Effector CD8-positive, alpha-beta T cell (primary cell): ENCODE measurements around the gene SH2B3.
"Not testable (repeated sequence)": the region's sequence is repeated elsewhere in the genome, so short reads cannot be mapped to it uniquely, and the experiment has no call there.

Experiments used
- DNase-seq: peaks from one replicate; lab custom pipeline; 2025; lab: John Stamatoyannopoulos, UW

The SH2B3 gene

GRCh38 chr12:111387747-111388323 lies 17.9 kb upstream of the SH2B3 start:
- DNase-seq, result no peak

- no peak for DNase-seq
Measured at GRCh38 chr12:111389635-111390034, 16.1 kb upstream of the SH2B3 start.

- DNase-seq, result no peak
Measured at GRCh38 chr12:111390910-111391309, 14.8 kb upstream of the SH2B3 start.

- no peak for DNase-seq
Measured at GRCh38 chr12:111393700-111394300, 11.9 kb upstream of the SH2B3 start.

GRCh38 chr12:111394480-111394879 lies 11.2 kb upstream of the SH2B3 start:
- no peak for DNase-seq

- no peak for DNase-seq
Measured at GRCh38 chr12:111395336-111396187, 10.2 kb upstream of the SH2B3 start.

- DNase-seq, result not testable (repeated sequence)
Measured at GRCh38 chr12:111396271-111396670, 9.5 kb upstream of the SH2B3 start.

GRCh38 chr12:111396726-111397445 lies 8.8 kb upstream of the SH2B3 start:
- DNase-seq, result peak; percentile 83

GRCh38 chr12:111398530-111398929 lies 7.2 kb upstream of the SH2B3 start:
- no peak for DNase-seq

- not testable (repeated sequence) for DNase-seq
Measured at GRCh38 chr12:111399741-111400404, 5.8 kb upstream of the SH2B3 start.

- no peak for DNase-seq
Measured at GRCh38 chr12:111401167-111401605, 4.5 kb upstream of the SH2B3 start.

GRCh38 chr12:111402490-111402824 lies 3.3 kb upstream of the SH2B3 start:
- DNase-seq, result not testable (repeated sequence)

GRCh38 chr12:111404362-111405148 lies 1.2 kb upstream of the SH2B3 start:
- peak; percentile 26 for DNase-seq

- DNase-seq, result peak; percentile 99
Measured at GRCh38 chr12:111405149-111405858, 419 bp upstream of the SH2B3 start.

- peak; percentile 41 for DNase-seq
Measured at GRCh38 chr12:111406474-111407376, 1.0 kb downstream of the SH2B3 start.

GRCh38 chr12:111407377-111408115 lies 1.8 kb downstream of the SH2B3 start:
- DNase-seq, result no peak

GRCh38 chr12:111408116-111408440 lies 2.4 kb downstream of the SH2B3 start:
- no peak for DNase-seq

GRCh38 chr12:111408686-111409402 lies 3.1 kb downstream of the SH2B3 start:
- DNase-seq, result no peak
